Kidney (tissue), 14 donors: ENCODE results near the gene TRPM4. TPM values are rescaled to one million over a fixed set of nuclear protein-coding genes. Genes with fewer than 3 reads are reported as not detected.

Experiments used
- DNase-seq, 5 donors: peaks; one replicate each; pipeline ENCODE4 v3.0.0-alpha.2; 2013 to 2020
- FAIRE-seq: peaks from 2 replicates; lab custom pipeline; 2012; peaks lifted over from hg19 to GRCh38; lab: Jason Lieb, UNC
- H3K27ac ChIP-seq, 2 donors: one replicate each; pipeline ENCODE4 v1.7.0; 2013; ENCODE audit warnings: low read depth in 2 of 2, low read length in 2 of 2, inconsistent platforms in 1 of 2
- H3K27me3 ChIP-seq: one replicate; pipeline ENCODE4 v1.7.1; 2013; ENCODE audit warnings: low read length, inconsistent platforms; ENCODE audit not compliant: control insufficient read depth, insufficient read depth
- H3K36me3 ChIP-seq, 3 donors: one replicate each; pipeline versions ENCODE4 v1.7.0 to v1.7.1; 2013; ENCODE audit warnings: low read length in 3 of 3, control low read depth in 1 of 3, inconsistent platforms in 1 of 3; ENCODE audit not compliant: insufficient read depth in 3 of 3, control insufficient read depth in 2 of 3
- H3K4me1 ChIP-seq, 3 donors: one replicate each; pipeline versions ENCODE4 v1.7.0 to v1.7.1; 2013; ENCODE audit warnings: low read length in 3 of 3, inconsistent platforms in 1 of 3, low read depth in 1 of 3; ENCODE audit not compliant: control insufficient read depth in 2 of 3, insufficient read depth in 2 of 3
- H3K4me3 ChIP-seq, 3 donors: one replicate each; pipeline versions ENCODE4 v1.7.0 to v1.8.1; 2013; ENCODE audit warnings: low read length in 3 of 3, control low read depth in 1 of 3, inconsistent platforms in 1 of 3
- H3K9ac ChIP-seq, 3 donors: one replicate each; pipeline versions ENCODE4 v1.7.0 to v1.7.1; 2013; ENCODE audit warnings: low read length in 3 of 3, control low read depth in 1 of 3, inconsistent platforms in 1 of 3
- H3K9me3 ChIP-seq, 3 donors: one replicate each; pipeline versions ENCODE4 v1.7.0 to v1.7.1; 2013; ENCODE audit warnings: low read length in 3 of 3, control low read depth in 1 of 3, inconsistent platforms in 1 of 3; ENCODE audit not compliant: control insufficient read depth in 2 of 3, insufficient read depth in 1 of 3
- CTCF ChIP-seq: IDR thresholded peaks from 3 replicates; pipeline ENCODE4 v1.5.1; 2012; ENCODE audit warnings: mild to moderate bottlenecking, moderate library complexity, borderline replicate concordance; ENCODE audit not compliant: insufficient read depth; ENCODE audit errors: extremely low read depth
- intact Hi-C: fragments of 100-400 bp; cut with DNase I; formaldehyde crosslinking; loops from one replicate; pipeline ENCODE4 v1.11.1; 2022
- polyA plus RNA-seq: library from polyadenylated mRNA; stranded (reverse); fragments of 350-450 nt; fragmentation: Illumina TruSeq; extraction: RNeasy Lipid Tissue Mini Kit (QIAGEN cat#74804); gene quantifications from one replicate; pipeline ENCODE4 v1.2.3, GENCODE V29; 2014; ENCODE audit warnings: low read depth, low replicate concordance; ENCODE audit not compliant: insufficient read depth
- total RNA-seq: library from RNA; stranded (reverse); fragmentation: NEBNext Ultra II Directional; extraction: Animal tissue kit (Norgen Biotek cat#: 25700); gene quantifications from one replicate; pipeline ENCODE4 v1.2.1, GENCODE V29; 2021
- donor health status: control.
- donor health status: control.
- donor health status: control.
- donor health status: control.
- donor health status: control.
- donor health status: DM: yes; HTN: yes; CAD: no.
- donor health status: Normal renal cell carcinoma (clear cell type).

TRPM4 gene
- total and polyA plus RNA-seq, 2 donors from 2014 or later = 47.6 to 89.1 TPM

- DNase-seq = peak; percentile 99 to 100 (median 99)
- TF ChIP-seq CTCF = no peak
- Histone ChIP-seq H3K4me3 (peak overlapping the region; percentile 55 to 89 (median 88)), H3K27me3 (no peaks in the 10 kb centered on the region), H3K9me3 (no peaks in the 10 kb centered on the region), H3K27ac (peak overlapping the region; percentile 83 to 89), H3K36me3 (no peaks in the 10 kb centered on the region), H3K4me1 (peaks cover 0 to 25% (median 0%) of the 10 kb centered on the region in 3 donors), H3K9ac (peak overlapping the region; percentile 38 to 85 (median 71))
- FAIRE-seq = no peak
- intact Hi-C loops = no loop called here
Measured at GRCh38 chr19:49148784-49149651, 8.6 kb upstream of the TRPM4 start.

GRCh38 chr19:49149652-49150105 is 7.9 kb upstream of the TRPM4 start:
- H3K9me3 ChIP-seq = no peaks in the 10 kb centered on the region
- peak overlapping the region; percentile 71 to 85 (median 81) for H3K9ac ChIP-seq
- H3K4me3 ChIP-seq = peak overlapping the region; percentile 55 to 89 (median 88)
- no peaks in the 10 kb centered on the region for H3K36me3 ChIP-seq
- peak overlapping the region; percentile 83 to 89 for H3K27ac ChIP-seq
- DNase-seq = peak; percentile 89 to 96 (median 93)
- H3K27me3 ChIP-seq = no peaks in the 10 kb centered on the region
- peaks cover 0 to 28% (median 0%) of the 10 kb centered on the region in 3 donors for H3K4me1 ChIP-seq
- TF ChIP-seq CTCF = peak; percentile 2
- FAIRE-seq = no peak
- intact Hi-C loops = no loop called here

GRCh38 chr19:49150106-49150943 is 7.3 kb upstream of the TRPM4 start:
- Histone ChIP-seq H3K4me1 (peaks cover 0 to 30% (median 0%) of the 10 kb centered on the region in 3 donors), H3K27me3 (no peaks in the 10 kb centered on the region), H3K4me3 (peak overlapping the region; percentile 55 to 89 (median 88)), H3K9me3 (no peaks in the 10 kb centered on the region), H3K36me3 (no peaks in the 10 kb centered on the region), H3K27ac (peak overlapping the region; percentile 83 to 89), H3K9ac (peak overlapping the region; percentile 71 to 85 (median 81))
- no peak for TF ChIP-seq CTCF
- DNase-seq (peak; percentile 92 to 97 (median 95)), FAIRE-seq (no peak)
- intact Hi-C loops = no loop called here
